SU-DHL-6 (cell line): ENCODE measurements around the gene PIM1.

Experiments used
- H2AFZ ChIP-seq: fragments of 200-600 bp; sonication (generic); 2 replicates; pipeline ENCODE4 v1.6.1; 2014; ENCODE audit warnings: low read depth, mild to moderate bottlenecking, moderate library complexity, mixed read lengths, antibody characterized with exemption, low read length; ENCODE audit not compliant: severe bottlenecking
- H3F3A ChIP-seq: fragments of 200-600 bp; shearing (Covaris generic); 2 replicates; pipeline ENCODE4 v1.6.0; 2016; ENCODE audit warnings: antibody characterized with exemption, mild to moderate bottlenecking; ENCODE audit not compliant: insufficient read depth
- H3K27ac ChIP-seq: fragments of 200-600 bp; sonication (generic); 2 replicates; pipeline ENCODE4 v1.5.1; 2016; ENCODE audit warnings: low read depth, mild to moderate bottlenecking, low read length, moderate library complexity, mixed read lengths
- H3K27me3 ChIP-seq: fragments of 200-600 bp; sonication (generic), shearing (Covaris generic); 2 replicates; pipeline ENCODE4 v1.6.0; 2014; ENCODE audit warnings: mild to moderate bottlenecking, low read length
- H3K36me3 ChIP-seq: fragments of 200-600 bp; sonication (generic); 2 replicates; pipeline ENCODE4 v1.6.1; 2014; ENCODE audit warnings: mild to moderate bottlenecking, low read length, mixed read lengths
- H3K4me2 ChIP-seq: fragments of 300-600, 200-600 bp; shearing (Covaris generic), sonication (generic); 2 replicates; pipeline ENCODE4 v1.6.0; 2014; ENCODE audit warnings: low read length, low read depth, mild to moderate bottlenecking; ENCODE audit not compliant: poor library complexity, severe bottlenecking
- H3K4me3 ChIP-seq: fragments of 200-600 bp; sonication (generic); 2 replicates; pipeline ENCODE4 v1.5.1; 2014; ENCODE audit warnings: antibody characterized with exemption, low read length, mild to moderate bottlenecking, mixed read lengths; ENCODE audit not compliant: insufficient read depth, poor library complexity, severe bottlenecking
- H3K79me2 ChIP-seq: fragments of 200-600 bp; sonication (generic); 2 replicates; pipeline ENCODE4 v1.6.1; 2014; ENCODE audit warnings: mild to moderate bottlenecking, low read length, moderate library complexity; ENCODE audit not compliant: insufficient read depth
- H3K9ac ChIP-seq: fragments of 200-600 bp; sonication (generic); 2 replicates; pipeline ENCODE4 v1.7.0; 2014; ENCODE audit warnings: mild to moderate bottlenecking, low read length
- H3K9me2 ChIP-seq: fragments of 200-600 bp; sonication (generic); replicated peaks from 2 replicates; pipeline ENCODE4 v1.6.1; 2014; ENCODE audit warnings: low read length; ENCODE audit not compliant: insufficient read depth
- H3K9me3 ChIP-seq: fragments of 200-600 bp; sonication (generic); 2 replicates; pipeline ENCODE4 v1.6.1; 2014; ENCODE audit warnings: low read length, mixed read lengths; ENCODE audit not compliant: insufficient read depth
- H4K20me1 ChIP-seq: fragments of 200-600 bp; sonication (generic); 2 replicates; pipeline ENCODE4 v1.6.1; 2014; ENCODE audit warnings: low read depth, mild to moderate bottlenecking, antibody characterized with exemption, low read length, moderate library complexity, mixed read lengths
- CTCF ChIP-seq: fragments of 200-600 bp; sonication (generic); IDR thresholded peaks from one replicate; pipeline ENCODE4 v1.5.1; 2017; ENCODE audit warnings: antibody characterized with exemption, mild to moderate bottlenecking, low read length, moderate library complexity; ENCODE audit not compliant: insufficient read depth, poor library complexity, severe bottlenecking
- EZH2phosphoT487 ChIP-seq: fragments of 200-600 bp; sonication (generic), shearing (Covaris generic); conservative IDR thresholded peaks from 2 replicates; pipeline ENCODE4 v1.6.1; 2018; ENCODE audit warnings: mild to moderate bottlenecking, antibody characterized with exemption, low read length, moderate library complexity, mixed read lengths

The PIM1 gene

GRCh38 chr6:37170273-37171200 lies 585 bp downstream of the PIM1 start:
- peaks cover 64% of the 10 kb centered on the region for H3F3A ChIP-seq
- H3K27ac ChIP-seq, result peak overlapping the region; percentile 85
- no peaks in the 10 kb centered on the region for H3K9me2 ChIP-seq
- TF ChIP-seq EZH2phosphoT487, result no peak
- TF ChIP-seq CTCF, result peak; percentile 39
- H3K4me2 ChIP-seq, result peak overlapping the region; percentile 89
- peak overlapping the region; percentile 97 for H3K9ac ChIP-seq
- no peaks in the 10 kb centered on the region for H3K27me3 ChIP-seq
- H3K36me3 ChIP-seq, result peaks cover 43% of the 10 kb centered on the region
- peaks cover 46% of the 10 kb centered on the region for H3K79me2 ChIP-seq
- peak overlapping the region; percentile 84 for H3K4me3 ChIP-seq
- peaks cover 33% of the 10 kb centered on the region for H4K20me1 ChIP-seq
- H2AFZ ChIP-seq, result peak overlapping the region; percentile 24
- no peaks in the 10 kb centered on the region for H3K9me3 ChIP-seq

- Histone ChIP-seq H3F3A (peaks cover 67% of the 10 kb centered on the region), H2AFZ (no peak overlapping the region)
Observed at GRCh38 chr6:37171201-37171969, 1.4 kb downstream of the PIM1 start.

More at GRCh38 chr6:37171201-37171969, 1.4 kb downstream of the PIM1 start:
- Histone ChIP-seq H3K4me2 (peak overlapping the region; percentile 89), H3K27me3 (no peaks in the 10 kb centered on the region), H3K9ac (peak overlapping the region; percentile 97), H3K9me3 (no peaks in the 10 kb centered on the region), H3K36me3 (peaks cover 45% of the 10 kb centered on the region), H3K79me2 (peaks cover 46% of the 10 kb centered on the region), H4K20me1 (peaks cover 35% of the 10 kb centered on the region), H3K4me3 (peak overlapping the region; percentile 84), H3K9me2 (no peaks in the 10 kb centered on the region), H3K27ac (peak overlapping the region; percentile 85)
- TF ChIP-seq EZH2phosphoT487 (no peak), CTCF (no peak)
